Activated CD8-positive, alpha-beta memory T cell treated with anti-CD3 and anti-CD28 coated beads for 1 hour (primary cell): ENCODE results near the gene SLC25A26.

Source experiments
- DNase-seq, 2 donors: peaks; one replicate each; pipeline ENCODE4 v3.0.0-alpha.2; 2020; ENCODE audit warnings: low read depth in 1 of 2; ENCODE audit errors: extremely low read depth in 1 of 2

SLC25A26 gene

DNA sequence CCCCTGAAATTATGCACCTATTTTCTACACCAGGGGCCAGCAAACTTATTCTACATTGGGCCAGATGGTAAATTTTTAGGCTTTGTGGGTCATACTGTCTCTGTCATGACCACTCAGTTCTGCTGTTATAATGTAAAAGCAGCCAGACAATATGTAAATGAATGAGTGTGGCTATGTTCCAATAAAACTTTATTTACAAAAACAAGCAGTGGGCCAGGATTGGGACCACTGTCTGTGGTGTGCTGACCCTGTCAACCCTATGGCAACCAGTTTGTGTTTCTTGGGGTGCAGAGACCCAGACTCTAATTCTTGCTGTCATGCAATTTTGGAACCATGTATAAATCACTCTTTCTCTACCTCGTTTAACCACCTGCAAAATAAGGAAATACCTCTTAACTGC lies 205.3 kb downstream of the SLC25A26 start:
- DNase-seq, result no peak

- DNase-seq, result no peak
Observed at GRCh38 chr3:66427352-66427751, 206.6 kb downstream of the SLC25A26 start.

DNA sequence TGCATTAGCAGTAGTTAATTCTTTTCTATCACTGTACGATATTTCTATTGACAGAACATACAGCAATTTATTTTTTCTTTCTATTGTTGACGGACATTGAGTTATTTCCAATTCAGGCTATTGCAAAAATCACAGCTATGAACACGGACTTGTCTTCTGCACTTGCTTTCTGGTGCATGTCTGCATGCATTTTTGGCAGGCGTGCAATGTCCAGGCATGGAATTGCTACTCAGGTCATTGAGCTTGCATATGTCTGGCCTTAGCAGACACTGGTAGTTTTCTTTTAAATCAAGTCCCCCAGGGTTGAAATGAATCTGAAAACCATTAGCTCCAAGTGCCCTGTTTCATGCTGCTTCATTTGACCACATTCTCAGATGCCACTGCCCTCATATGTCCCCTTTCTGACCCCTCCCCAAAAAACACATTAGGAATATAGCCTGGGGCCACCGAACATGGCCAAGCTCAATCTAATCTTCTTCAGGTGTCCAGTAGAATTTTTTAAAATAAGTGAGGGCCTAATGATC lies 207.2 kb downstream of the SLC25A26 start:
- no peak for DNase-seq
